GM19025 (cell line): Measurements from ENCODE around the gene TVP23A.
"Not testable (repeated sequence)": the region's sequence is repeated elsewhere in the genome, so short reads cannot be mapped to it uniquely, and the experiment has no call there.

Experiments
- ATAC-seq: cut with Tn5 transposase; IDR thresholded peaks from one replicate; pipeline ENCODE4 v1.9.1; 2021; ENCODE audit warnings: mild to moderate bottlenecking, low read depth, moderate library complexity; ENCODE audit not compliant: unreplicated experiment

The TVP23A gene

DNA sequence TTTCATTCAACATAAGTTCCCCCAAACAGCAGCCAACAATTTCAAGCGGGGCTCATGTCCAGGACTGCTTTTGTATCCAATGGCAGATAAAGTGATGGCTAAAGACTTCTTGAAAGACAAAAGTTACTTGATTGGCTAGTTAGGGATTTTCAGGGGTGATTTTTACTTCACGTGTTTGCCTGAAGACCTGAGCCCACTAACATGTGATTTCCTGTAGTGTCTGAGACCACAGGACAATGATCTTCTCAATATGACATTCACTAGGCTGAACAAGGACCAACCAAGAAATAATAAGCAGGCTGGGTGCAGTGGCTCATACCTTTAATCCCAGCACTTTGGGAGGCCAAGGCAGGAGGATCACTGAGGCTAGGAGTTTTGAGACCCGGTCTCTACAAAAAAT, 10.4 kb downstream of the TVP23A start:
- no peak for ATAC-seq

DNA sequence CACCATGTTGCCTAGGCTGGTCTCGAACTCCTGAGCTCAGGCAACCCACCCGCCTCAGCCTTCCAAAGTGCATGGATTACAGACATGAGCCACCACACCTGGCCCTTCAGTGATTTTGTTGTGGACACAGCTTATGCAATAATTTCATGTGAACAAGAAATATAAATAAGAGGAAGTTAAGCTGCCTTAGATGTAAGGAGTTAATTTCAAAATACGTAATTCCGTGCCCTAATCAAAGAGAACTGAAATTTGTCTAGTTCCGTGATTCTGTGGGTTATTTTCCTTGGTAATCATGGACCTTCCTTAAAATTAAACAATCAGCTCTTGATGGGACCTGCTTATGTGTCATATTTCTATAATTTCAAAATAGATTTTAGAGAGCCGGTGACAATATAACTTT, 11.9 kb downstream of the TVP23A start:
- ATAC-seq: no peak

DNA sequence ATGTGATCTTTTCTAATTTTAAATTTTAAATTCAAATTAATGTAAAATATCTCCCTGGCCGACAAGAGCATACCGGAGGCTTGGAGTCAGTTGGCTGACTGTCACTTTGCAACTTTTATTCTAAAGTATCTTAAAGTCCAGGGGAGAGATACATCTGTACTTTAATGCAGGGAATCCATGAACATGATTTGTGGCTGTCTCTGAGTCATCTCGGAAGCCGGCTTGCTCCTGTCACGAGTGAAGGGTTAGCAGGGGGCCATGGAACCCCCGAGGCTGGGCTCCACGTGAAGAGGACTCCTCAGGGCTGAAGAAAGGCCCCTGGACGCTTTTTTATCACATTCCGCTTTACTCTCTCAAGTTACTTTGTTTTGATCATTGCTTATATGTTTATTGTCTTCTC, 13.3 kb downstream of the TVP23A start:
- no peak for ATAC-seq

DNA sequence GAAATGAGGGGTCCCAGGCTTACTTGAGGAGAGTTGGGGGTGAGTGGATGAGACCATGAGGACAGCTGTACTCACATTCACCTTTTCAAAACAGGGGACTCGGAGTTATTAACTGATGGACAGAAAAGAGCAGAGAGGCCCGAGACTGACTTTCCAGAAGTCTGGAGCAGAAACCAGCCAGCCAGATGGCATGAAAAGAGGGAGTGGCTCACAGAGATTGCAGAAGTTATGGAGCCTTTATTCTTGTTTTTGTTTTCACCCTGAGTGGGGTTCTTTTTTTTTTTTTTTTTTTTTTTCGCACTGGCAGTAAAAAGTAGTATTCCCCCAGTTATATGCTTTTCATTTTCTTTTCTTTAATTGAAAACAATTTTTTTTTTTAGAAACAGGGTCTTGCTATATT, 18.9 kb downstream of the TVP23A start:
- ATAC-seq: no peak

DNA sequence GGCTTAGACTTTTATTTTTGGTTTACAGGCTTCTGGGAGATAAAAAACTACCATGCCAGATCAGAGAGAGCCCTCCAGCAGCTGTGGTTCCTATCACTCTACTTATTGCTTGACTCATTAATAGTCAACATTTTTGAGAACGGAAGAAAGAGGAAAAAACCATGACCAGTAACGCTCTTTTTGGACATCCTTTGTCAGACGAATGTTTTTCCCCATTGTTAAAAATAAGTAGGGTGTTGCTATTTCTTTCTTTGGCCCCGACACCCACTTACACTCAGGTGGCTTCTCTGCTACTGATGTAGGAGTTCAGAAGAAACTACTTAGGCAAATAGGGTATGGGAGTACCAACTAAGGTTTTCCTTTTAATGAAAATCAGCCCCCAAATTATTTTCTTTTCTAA, 27.5 kb downstream of the TVP23A start:
- no peak for ATAC-seq

DNA sequence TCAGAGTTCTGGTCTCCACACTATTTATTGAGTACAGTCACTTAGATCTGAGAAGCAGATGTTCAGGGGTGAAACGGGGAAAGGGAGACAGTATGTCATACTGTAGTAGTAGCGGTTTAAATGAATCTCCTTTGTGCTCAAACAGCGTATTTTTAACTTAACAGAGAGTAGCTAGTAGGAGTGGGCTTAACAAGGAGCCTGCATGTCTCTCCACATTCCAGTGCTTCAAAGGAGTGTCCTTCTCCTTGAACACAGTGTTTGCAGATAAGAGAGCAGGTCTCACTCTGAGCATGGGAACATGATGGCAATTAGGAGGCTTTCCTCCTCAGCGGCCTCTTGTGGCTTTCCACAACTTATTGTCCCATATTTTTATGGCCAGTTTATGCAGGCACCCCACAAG, 30.0 kb downstream of the TVP23A start:
- not testable (repeated sequence) for ATAC-seq

DNA sequence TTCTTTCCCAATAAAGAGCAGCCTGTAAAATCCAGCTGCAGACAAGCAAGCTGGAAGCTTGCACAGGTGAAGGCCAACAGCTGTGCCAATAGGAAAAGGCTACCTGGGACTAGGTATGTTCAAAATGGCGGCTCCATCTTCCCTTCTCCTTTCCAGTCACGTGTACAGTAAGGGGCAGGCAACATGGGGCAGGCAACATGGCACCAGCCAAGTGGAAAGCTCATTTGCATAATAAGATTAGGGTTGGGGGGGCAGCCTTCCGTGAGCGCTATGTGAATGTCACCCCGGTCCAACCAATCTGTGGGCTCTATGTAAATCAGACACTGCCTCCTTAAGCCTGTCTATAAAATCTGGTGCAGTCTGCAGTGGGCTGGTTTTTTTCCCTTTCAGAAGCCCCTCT, 31.3 kb downstream of the TVP23A start:
- no peak for ATAC-seq

DNA sequence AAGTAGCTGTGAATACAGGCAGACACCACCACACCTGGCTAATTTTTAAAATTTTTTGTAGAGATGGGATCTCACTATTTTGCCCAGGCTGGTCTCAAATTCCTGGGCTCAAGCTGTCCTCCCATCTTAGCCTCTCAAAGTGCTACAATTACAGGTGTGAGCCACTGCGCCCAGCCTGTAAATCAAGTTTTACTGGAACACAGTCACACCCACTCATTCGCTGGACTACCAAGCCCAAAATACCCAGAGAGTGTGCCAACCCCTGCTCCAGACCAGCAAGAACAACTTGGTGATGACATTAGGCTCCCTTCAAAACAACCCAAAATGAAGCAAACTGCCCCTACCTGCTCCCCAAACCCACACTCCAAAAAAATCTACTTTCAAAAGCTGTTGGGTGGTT, 36.0 kb downstream of the TVP23A start:
- no peak for ATAC-seq

DNA sequence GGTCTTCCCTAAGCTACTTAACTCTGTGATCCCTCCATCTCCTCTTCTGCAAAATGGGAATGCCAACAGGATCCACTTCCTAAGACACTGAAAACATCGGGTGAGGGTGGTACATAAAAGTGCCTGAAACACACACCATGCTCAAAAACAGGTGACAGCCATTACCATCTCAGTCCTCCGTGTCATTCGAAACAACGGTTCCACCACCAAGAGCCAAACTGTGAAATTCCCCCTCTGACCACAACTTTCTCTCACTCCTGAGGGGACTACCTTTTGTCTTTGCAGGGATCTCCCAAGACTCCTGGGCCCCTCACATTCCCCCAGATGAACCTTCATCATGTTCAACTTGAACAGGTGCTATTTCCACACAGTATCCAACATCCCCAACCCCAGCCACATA, 38.0 kb downstream of the TVP23A start:
- ATAC-seq: no peak

DNA sequence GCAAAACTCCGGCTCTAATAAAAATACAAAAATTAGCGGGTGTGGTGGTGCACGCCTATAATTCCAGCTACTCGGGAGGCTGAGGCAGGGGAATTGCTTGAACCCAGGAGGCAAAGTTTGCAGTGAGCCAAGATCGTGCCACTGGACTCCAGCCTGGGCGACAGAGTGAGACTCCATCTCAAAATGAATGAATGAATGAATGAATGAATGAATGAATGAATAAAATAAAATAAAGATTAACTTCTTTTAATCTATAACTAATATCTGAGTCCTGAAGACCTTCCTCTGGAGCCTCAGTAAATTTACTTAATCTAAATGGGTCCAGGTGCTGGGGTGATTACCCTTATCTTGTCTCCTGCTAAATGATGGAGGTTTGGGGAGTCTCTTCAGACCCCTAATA, 38.7 kb downstream of the TVP23A start:
- ATAC-seq: not testable (repeated sequence)

DNA sequence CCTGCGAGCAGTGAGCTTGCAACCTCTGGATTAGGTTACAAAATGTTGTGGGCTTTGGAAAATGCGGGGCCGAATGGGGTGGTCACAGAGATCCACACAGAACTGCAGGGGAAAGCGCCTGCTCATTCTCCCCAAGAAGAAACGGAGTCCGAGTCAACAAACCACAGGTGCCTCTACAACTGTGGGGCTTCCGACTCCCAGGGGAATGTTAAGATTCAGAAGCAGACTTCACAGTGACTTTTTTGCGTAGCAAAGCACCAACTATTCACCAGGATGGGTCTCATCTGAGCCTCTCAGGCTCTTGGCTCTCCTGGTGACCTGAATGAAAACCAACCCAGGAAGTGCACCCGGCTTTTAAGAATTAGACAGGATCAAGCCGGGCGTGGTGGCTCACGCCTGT, 41.2 kb downstream of the TVP23A start:
- no peak for ATAC-seq

DNA sequence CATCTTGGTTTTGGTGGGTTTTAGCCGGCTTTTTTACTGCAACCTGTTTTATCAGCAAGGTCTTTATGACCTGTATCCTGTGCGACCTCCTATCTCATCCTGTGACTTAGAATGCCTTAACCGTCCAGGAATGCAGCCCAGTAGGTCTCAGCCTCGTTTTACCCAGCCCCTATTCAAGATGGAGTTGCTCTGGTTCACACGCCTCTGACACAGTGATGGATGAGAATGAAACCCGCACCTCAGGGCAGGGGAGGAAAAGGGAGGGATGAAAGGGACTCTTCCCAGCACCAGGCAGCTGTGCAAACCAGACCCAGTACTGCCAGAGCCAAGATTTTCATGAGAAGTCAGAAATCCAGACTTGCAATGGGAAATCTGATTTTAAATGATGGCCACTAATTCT, 41.7 kb downstream of the TVP23A start:
- ATAC-seq: not testable (repeated sequence)

DNA sequence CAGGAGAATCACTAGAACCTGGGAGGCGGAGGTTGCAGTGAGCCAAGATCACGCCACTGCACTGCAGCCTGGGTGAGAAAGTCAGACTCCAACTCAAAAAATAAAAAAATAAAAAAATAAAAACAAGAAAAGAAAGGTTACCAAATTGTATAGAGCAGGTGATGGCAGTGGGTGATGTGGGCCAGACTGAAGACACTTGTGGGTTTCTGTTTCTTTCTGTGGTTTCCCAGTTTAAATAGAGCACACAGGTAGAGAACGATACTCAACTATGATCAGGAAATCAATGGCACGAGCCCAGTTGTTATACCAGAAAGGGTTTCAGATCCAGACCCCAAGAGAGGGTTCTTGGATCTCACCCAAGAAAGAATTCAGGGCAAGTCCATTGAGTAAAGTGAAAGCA, 42.3 kb downstream of the TVP23A start:
- peak; percentile 61 for ATAC-seq

DNA sequence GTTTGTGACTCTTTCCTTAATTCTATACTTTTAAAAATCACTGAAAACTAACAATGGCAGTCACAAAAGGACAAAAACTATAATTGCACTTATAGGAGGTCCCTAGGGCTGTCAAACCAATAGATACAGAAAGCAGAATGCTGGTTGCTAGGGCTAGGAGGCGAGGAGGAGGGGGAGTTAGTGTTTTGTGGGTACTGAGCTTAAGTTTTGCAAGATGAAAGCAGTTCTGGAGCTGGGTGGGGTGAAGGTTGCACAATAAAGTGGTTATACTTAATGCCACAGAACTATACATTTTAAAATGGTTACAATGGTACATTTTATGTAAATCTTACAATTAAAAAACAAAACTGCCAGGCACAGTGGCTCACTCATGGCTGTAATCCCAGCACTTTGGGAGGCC, 47.7 kb downstream of the TVP23A start:
- ATAC-seq: no peak

DNA sequence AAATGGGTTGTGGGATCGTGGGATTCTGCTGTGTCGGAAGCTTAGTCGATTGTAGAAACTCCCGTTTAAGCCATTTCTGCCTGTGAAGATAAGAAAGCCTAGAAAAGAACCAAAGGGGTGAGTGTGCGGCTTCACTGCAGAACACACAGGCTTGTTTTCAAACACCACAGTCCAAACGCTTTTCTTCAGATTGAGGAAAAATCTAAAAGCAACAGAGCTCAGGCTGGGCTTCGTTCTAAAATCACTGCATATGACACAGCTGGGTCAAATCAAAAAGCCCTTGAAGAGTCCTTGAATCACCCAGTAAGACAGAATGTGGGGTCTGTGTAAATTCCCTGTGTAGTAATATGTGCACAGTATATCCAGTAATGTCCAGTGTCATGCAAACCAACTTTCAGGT, 49.2 kb downstream of the TVP23A start:
- ATAC-seq: no peak

DNA sequence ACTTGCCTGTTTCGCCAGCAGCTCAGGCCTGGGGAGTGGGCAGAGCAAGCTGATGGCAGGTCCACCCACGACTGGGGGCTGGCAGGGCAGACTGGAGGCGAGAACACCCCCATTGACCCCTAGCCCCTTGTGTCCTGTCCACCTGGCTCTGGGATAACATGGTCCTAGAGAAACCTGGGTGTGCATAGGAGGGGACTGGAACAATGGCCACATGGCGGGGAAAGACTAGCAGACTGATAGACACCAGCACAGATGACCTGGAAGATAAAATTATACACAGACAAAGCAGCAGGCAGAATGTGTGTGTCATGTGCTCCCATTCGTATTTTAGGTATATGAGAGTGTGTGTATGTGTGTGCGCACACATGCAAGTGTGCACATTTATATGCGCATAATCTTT, 51.5 kb downstream of the TVP23A start:
- ATAC-seq: no peak

DNA sequence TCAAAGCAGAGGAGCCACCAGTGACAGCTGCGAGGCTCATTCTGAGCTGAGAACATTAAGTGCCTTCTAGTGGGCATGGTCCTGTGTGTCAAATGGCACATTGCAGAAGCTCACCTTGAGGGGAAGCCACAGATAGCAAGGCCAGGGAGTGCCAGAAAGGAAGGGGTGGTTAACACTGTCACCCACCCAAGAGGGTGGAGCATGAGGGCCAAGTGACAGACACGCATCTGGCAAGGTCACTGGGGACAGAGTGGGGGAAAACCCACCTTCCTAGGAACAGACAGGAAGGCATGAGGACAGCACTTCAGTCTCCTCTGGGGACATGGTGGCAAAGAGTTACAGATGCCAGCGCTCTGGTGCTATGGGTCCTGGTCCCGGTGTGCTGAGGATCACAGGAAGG, 52.8 kb downstream of the TVP23A start:
- ATAC-seq: peak; percentile 81

DNA sequence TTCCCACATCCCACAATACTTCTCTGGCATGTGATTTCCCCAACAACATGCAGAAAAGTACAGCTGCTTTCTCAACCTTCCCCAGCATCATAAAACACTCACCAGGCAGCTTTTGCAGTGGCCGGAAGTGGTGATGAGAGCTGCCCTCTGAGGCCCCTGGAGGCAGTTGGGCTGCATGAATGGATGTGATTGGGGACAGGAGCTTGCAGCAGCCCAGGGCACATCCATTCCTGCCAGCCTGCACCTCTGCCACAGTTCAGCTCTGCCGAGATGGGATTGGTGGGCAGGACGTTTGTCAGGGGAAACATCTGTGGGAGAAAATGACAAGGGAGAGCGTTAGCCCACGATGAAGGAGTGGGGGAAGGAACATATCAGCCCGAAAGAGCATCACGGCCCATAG, 55.1 kb downstream of the TVP23A start:
- ATAC-seq: no peak

DNA sequence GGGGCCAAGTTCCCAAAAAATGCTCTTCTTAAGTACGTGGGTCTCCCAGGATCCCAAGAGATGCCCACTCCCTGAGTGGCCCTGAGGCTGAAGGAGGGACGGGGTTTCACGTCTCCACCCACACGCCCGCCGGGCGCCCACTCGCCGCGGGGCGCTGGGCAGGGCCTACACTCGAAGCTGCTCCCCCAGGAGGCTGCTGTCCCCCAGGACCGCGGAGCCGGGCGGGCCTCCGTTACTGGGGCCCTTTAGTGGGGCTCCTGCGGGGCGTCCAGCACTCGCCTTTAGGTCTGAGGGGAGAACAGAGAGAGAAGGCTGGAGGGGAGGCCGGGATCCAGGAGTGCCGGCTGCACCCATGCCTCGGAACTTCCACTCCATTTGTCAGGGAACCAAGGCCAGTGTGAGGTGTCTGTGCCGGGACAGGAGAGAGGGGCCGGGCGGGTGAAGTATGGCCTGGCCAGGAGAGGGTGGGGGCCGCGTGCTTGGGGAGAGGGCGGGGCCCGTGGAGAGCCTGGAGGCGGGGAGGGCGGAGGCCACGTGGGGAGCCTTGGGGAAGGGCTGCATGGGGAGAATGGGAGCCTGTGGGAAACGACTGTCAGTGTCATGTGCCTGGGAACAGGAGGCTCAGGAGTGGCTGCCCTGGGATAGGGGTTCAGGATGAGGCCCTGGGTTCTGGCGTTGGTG, 56.1 kb downstream of the TVP23A start:
- no peak for ATAC-seq

DNA sequence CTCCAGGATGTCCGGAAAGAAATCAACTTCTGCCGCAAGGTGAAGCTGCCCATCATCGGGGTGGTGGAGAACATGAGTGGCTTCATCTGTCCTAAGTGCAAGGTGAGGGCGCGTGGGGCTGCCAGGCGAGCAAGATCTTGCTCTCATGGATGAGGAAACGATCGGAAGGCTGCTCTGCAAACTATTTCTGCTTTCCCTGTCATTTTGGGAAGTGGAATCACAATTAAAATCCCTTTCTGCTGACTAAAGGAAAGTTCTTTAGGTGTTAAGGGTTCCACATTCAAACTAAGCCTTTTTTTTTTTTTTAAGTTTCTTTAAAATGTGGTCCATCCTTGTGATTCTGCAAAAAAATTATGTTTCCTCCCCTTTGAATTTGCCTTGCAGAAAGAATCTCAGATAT, 57.2 kb downstream of the TVP23A start:
- no peak for ATAC-seq

DNA sequence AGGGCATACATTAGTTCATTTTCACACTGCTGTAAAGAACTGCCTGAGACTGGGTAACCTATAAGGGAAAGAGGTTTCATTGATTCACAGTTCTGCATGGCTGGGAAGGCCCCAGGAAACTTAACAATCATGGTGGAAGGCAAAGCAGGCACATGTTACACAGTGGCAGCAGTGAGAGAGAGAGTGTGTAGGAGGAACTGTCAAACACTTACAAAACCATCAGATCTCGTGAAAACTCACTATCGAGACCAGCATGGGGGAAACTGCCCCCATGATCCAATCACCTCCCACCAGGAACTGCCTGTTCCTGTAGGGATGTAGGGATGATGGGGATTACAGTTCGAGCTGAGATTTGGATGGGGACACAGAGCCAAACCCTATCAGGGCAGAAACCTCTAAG, 57.7 kb downstream of the TVP23A start:
- ATAC-seq: no peak

DNA sequence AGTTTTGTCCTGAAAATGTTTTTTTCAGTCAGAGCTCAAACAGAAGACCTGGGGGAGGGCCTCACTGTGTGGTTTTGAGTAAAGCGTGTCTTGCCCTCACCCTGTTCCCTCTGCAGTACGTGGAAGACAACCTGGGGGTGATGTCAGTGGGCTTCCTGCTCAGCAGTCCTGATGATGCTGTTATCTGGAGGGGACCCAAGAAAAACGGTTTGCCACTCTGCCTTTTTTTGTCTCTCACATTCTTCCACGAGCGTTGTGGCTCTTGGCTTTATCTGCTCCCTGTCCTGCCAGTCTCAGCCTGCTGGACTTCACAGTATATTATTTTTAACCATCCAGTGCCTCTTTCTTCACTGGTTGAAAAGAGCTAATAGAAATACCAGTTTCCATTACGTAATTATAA, 62.0 kb downstream of the TVP23A start:
- no peak for ATAC-seq

DNA sequence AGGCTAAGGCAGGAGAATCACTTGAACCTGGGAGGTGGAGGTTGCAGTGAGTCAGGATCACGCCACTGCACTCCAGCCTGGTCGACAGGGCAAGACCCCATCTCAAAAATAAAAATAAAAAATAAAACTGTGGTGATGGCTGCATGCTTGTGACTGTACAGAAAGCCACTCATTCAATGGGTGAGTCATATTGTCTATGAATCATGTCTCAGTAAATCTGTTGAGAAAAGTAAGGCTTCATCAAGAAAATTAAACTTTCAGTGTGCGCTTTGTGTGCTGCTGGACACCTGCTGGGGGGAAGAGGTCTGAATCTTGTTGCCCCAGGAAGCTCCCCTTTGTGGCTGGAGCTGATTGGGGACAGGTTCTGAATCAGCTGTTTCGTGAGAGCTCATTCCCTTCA, 63.7 kb downstream of the TVP23A start:
- ATAC-seq: no peak
